GM19455 (cell line): ENCODE measurements around the gene PARS2.
A peak's percentile ranks its signal among the peaks of the same experiment; 100 is the strongest.

ENCODE experiments used
- ATAC-seq: cut with Tn5 transposase; IDR thresholded peaks from one replicate; pipeline ENCODE4 v1.9.1; 2021; ENCODE audit not compliant: unreplicated experiment

PARS2 gene

DNA sequence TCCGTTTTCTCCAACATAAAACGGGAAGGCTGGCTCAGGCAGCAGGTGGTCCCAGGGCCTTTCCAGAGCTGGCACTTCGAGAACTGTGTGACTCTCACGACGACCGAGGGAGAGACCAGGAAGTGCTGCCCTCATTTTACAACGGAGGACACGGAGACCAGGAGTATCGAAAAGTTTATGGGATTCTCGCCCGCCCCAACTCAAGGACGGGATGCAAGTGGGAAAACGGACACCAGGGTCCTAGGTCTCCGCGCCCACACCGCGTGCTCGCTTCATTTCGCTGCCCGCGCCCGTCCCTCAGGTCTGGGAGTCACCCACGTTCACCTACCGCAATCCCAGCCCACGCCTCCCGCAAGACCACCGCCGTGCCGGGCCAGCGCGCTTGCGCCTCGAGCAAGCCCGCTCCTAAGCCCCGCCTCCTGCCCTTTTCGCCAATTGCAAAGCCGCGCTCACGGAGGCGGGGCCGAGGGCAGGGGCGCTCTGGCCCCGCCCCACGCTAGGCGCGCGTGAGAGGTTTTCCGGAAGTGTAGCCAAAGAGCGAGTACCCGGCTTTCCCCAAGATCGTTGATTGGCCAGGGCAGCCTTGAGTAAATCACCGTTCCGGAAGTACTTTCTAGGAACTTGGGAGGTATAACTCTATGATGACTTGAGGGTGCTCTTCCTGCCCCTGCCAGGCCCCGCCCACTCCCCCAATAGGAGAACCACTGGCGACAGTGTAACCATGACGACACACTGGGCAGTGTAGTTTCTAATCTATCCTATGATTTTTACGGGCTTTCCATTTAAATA lies at the start of gene PARS2:
TSS of gene PARS2 (minus strand) at position 391 of the 789 bp plus-strand sequence. CDS start 5,362 bp downstream, outside the sequence.
- ATAC-seq, result peak; percentile 93

DNA sequence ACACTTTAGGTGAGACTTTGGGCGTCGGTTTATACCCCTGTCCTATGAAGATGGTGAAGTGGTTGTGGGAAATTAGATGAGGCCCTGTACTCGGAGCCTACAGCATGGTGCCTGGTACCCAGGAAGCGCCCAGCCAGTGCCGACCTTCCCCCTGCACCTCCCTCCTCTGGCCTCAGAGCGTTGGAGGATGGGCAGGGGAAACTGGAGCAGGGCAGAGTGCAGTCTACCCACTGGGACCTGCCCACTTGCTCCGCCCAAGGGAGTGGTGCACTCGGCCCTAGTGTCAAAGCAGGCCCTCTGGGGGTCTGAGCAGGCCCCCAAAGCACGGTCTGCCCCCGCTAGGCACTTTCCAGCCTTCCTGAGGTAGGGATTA lies 49.8 kb upstream of the PARS2 start:
- ATAC-seq, result no peak

GRCh38 chr1:54813485-54814125 lies 49.3 kb upstream of the PARS2 start:
- ATAC-seq, result no peak

GRCh38 chr1:54812801-54813484 lies 48.6 kb upstream of the PARS2 start:
- ATAC-seq, result no peak

- ATAC-seq, result no peak
These were observed 47.7 kb upstream of the PARS2 start for GRCh38 chr1:54811739-54812655.

DNA sequence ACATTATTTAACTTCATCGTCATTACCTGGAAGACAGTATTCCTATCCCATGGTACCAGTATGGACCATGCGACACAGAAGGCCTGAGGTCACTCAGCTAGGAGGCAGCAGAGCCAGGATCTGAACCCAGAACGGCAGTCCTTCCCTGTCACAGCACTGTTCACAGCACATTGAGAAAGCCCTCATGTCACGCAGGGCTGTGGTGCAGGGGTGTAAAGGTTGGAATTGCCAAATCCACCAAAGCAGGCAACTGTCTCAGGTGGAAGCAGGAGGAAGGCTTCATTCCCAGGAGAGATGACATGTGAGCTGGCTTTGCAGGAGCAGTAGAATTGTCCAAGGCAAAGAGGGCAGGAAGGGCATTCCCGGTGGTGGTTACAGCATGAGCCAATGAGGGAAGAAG lies 46.7 kb upstream of the PARS2 start:
- no peak for ATAC-seq

- peak; percentile 63 for ATAC-seq
These were observed 46.0 kb upstream of the PARS2 start for GRCh38 chr1:54810153-54810942.

DNA sequence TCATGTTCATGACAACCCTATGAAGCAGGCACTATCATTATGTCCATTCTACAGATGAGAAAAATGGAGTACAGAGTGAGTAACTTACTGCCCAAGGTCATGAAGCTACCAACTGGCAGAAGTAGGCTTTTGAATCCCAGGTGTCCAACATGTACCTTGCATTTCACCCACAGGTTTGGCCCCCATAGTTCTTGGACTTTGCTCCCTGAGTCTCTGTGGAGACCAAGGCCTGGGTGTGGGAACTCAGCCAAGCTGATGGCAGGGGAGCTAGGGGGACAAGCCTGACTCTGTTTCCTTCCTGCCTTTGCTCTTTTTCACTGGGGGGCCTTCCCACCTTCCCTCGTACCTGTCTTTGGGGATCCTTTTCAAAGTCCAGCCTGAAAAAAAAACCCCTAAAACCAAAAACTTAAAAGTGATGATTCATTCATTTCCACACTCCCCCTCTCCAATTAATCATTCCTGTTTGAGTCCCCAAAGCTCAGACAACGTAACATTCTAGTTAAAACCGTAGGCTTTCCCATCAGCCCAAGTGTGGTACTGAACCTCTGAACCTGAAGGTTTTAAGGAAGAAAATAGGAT lies 45.3 kb upstream of the PARS2 start:
- ATAC-seq, result no peak

GRCh38 chr1:54808443-54809207 lies 44.3 kb upstream of the PARS2 start:
- no peak for ATAC-seq

DNA sequence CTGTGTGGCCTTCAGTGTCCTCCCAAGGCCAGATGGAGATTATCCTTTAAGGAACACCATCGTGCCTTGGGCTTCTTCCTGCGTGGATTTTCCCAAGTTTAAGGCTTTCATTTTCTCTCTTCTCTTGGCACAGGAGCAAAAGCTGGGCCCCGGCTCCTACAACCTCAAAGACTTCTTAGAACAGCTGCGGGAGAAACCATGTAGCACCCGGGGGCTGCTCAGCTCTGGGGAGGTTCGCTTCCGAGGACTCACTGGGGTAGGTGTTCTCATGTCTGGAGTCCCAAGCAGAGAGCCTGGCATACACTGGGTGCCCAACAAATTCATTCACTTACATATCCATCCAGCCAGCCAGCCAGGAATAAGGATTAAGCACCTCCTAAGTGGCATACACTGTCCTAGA lies 43.4 kb upstream of the PARS2 start:
- ATAC-seq, result no peak

GRCh38 chr1:54806931-54807611 lies 42.7 kb upstream of the PARS2 start:
- no peak for ATAC-seq

DNA sequence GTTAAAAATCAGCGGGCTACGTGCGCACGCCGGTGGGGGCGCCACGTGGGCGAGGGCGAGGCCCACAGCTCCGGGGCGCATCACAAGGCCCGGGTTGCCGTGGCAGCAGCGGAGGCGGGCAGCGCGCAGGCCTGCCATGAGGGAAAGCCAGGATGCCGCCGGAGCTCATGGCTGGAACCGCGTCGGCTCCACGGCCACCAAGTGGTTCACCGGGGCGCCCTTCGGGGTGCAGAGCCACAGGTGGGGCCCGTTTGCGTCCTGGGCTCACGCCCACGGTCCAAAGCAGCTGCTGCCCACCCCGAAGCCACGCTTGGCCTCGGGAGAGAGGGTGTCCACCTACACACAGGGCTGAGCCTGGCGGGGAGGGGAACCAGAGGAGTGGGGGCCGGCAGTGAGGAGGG lies 41.7 kb upstream of the PARS2 start:
- no peak for ATAC-seq

GRCh38 chr1:54805466-54805865 lies 41.1 kb upstream of the PARS2 start:
- no peak for ATAC-seq

DNA sequence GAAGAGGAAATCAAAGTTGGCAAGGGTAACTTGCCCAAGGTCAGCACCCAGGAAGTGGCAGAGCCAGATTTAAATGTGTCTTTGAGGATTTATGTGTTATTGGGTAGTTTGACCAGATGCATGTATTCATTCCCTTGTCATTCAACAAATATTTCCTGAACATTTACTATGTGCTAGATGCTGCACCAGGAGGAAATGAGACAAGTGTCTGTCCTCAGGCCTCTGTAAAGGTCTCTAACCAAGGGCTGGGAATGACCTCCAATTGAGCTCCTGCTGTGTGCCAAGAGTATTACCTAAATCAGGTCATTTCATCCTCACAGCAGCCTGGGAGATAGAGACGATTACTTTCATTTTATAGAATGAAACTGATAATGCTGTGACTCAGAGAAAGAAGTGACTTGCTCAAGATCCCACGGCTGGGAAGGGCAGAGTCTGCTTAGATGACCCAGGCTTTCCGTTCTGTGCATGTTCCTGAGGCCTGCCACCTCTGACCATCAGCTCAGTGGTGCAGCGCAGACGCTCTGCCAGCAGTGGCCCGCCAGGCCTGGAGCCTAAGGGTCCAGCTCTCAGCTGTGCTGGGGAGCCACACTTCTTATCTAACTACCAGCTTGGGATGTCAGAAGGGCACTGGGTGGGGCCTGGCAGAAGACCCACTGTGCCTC lies 40.3 kb upstream of the PARS2 start:
- ATAC-seq, result no peak

GRCh38 chr1:54803761-54804470 lies 39.6 kb upstream of the PARS2 start:
- ATAC-seq, result no peak

GRCh38 chr1:54800899-54801759 lies 36.8 kb upstream of the PARS2 start, which contains the start of gene TTC22:
Gene TTC22, minus strand, starts transcription at chr1:54801323. Its CDS starts 160 bp downstream, at chr1:54801163.
- ATAC-seq, result peak; percentile 81
